Calu3 (cell line): ENCODE data around the gene CLEC4A. TPM values are rescaled to one million over a fixed set of nuclear protein-coding genes. Genes with fewer than 3 reads are reported as not detected.

Experiments used
- BruUV-seq: library from RNA; stranded (reverse); fragments of 400-500 nt; replicated peaks from 2 replicates; lab custom pipeline; 2021; lab: Mats Ljungman, UMichigan
- CTCF ChIA-PET: fragments of 300-600 bp; sonication (Branson Sonifier 250); formaldehyde crosslinking; loops from one replicate; lab custom pipeline; 2022; ENCODE audit warnings: antibody characterized with exemption; lab: Charles Lee
- DNase-seq: peaks from one replicate; pipeline ENCODE4 v3.0.0; 2022
- H3K27ac Mint-ChIP-seq: one replicate; pipeline ENCODE4 v1.8.0; 2022; ENCODE audit warnings: mixed read lengths; ENCODE audit not compliant: unreplicated experiment
- H3K27me3 Mint-ChIP-seq: one replicate; pipeline ENCODE4 v1.8.0; 2022; ENCODE audit warnings: mixed read lengths; ENCODE audit not compliant: unreplicated experiment
- H3K36me3 Mint-ChIP-seq: one replicate; pipeline ENCODE4 v1.8.0; 2022; ENCODE audit warnings: mild to moderate bottlenecking, moderate library complexity, mixed read lengths; ENCODE audit not compliant: insufficient read depth, unreplicated experiment
- H3K4me1 Mint-ChIP-seq: one replicate; pipeline ENCODE4 v1.8.0; 2022; ENCODE audit warnings: mild to moderate bottlenecking, low read depth, mixed read lengths; ENCODE audit not compliant: unreplicated experiment
- H3K4me3 Mint-ChIP-seq: one replicate; pipeline ENCODE4 v1.8.0; 2022; ENCODE audit warnings: mild to moderate bottlenecking, low read depth, moderate library complexity, mixed read lengths; ENCODE audit not compliant: unreplicated experiment
- H3K9me3 Mint-ChIP-seq: one replicate; pipeline ENCODE4 v1.8.0; 2022; ENCODE audit warnings: low read depth, mixed read lengths; ENCODE audit not compliant: unreplicated experiment
- intact Hi-C: fragments of 100-400 bp; cut with micrococcal nuclease; formaldehyde crosslinking; loops from one replicate; pipeline ENCODE4 v1.10.0; 2022; ENCODE audit not compliant: unreplicated experiment
- total RNA-seq: library from RNA; stranded (reverse); gene quantifications from 2 replicates; pipeline ENCODE4 v1.2.3, GENCODE V29; 2022
- TF ChIP-seq, protein P1 (sequence below): fragments of 200-600 bp; IDR thresholded peaks from one replicate; pipeline ENCODE4 v1.8.0; 2022; ENCODE audit warnings: antibody characterized with exemption; ENCODE audit not compliant: unreplicated experiment

The CLEC4A gene
- total RNA-seq, 1 experiment from 2014 or later = not detected

- Mint-ChIP-seq H3K4me1 (peaks cover 17% of the 10 kb centered on the region), H3K9me3 (no peaks in the 10 kb centered on the region), H3K27me3 (no peaks in the 10 kb centered on the region), H3K27ac (no peak overlapping the region), H3K4me3 (no peak overlapping the region), H3K36me3 (peaks cover 22% of the 10 kb centered on the region)
- no TSS peak for BruUV-seq
- CTCF ChIA-PET = interaction anchor here (0.6 to 1.7 kb wide), 8 partner anchors 11 to 246 kb away, joined by 3 to 6 read pairs (median 3); no protein-coding TSS in a partner anchor
- intact Hi-C loops = loop anchor here (1.0 to 5.0 kb wide), 2 partner anchors 32 to 41 kb away; no protein-coding TSS in a partner anchor
- TF ChIP-seq, protein P1, sequence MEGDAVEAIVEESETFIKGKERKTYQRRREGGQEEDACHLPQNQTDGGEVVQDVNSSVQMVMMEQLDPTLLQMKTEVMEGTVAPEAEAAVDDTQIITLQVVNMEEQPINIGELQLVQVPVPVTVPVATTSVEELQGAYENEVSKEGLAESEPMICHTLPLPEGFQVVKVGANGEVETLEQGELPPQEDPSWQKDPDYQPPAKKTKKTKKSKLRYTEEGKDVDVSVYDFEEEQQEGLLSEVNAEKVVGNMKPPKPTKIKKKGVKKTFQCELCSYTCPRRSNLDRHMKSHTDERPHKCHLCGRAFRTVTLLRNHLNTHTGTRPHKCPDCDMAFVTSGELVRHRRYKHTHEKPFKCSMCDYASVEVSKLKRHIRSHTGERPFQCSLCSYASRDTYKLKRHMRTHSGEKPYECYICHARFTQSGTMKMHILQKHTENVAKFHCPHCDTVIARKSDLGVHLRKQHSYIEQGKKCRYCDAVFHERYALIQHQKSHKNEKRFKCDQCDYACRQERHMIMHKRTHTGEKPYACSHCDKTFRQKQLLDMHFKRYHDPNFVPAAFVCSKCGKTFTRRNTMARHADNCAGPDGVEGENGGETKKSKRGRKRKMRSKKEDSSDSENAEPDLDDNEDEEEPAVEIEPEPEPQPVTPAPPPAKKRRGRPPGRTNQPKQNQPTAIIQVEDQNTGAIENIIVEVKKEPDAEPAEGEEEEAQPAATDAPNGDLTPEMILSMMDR = no peak
- DNase-seq = peak; percentile 58
Observed at GRCh38 chr12:8078398-8078797, 45.0 kb upstream of the CLEC4A start.

- Mint-ChIP-seq H3K4me3 (no peak overlapping the region), H3K9me3 (no peaks in the 10 kb centered on the region), H3K4me1 (peaks cover 20% of the 10 kb centered on the region), H3K36me3 (peaks cover 22% of the 10 kb centered on the region), H3K27me3 (no peaks in the 10 kb centered on the region), H3K27ac (no peak overlapping the region)
- CTCF ChIA-PET = interaction anchor here (0.6 to 1.7 kb wide), 6 partner anchors 11 to 219 kb away, joined by 3 to 6 read pairs (median 3); no protein-coding TSS in a partner anchor
- no peak for DNase-seq
- intact Hi-C loops = loop anchor here (1.0 to 5.0 kb wide), 2 partner anchors 33 to 42 kb away; no protein-coding TSS in a partner anchor
- no TSS peak for BruUV-seq
- TF ChIP-seq, protein P1 = no peak
Observed at GRCh38 chr12:8078916-8079315, 44.5 kb upstream of the CLEC4A start.

GRCh38 chr12:8080120-8080519, 43.3 kb upstream of the CLEC4A start:
- CTCF ChIA-PET = interaction anchor here (0.6 kb wide), 1 partner anchor 234 kb away, joined by 3 read pairs; no protein-coding TSS in a partner anchor
- Mint-ChIP-seq H3K36me3 (peaks cover 22% of the 10 kb centered on the region), H3K9me3 (no peaks in the 10 kb centered on the region), H3K27ac (no peak overlapping the region), H3K27me3 (no peaks in the 10 kb centered on the region), H3K4me1 (peaks cover 28% of the 10 kb centered on the region), H3K4me3 (no peak overlapping the region)
- no peak for DNase-seq
- intact Hi-C loops = no loop called here
- TF ChIP-seq, protein P1 = no peak
- BruUV-seq = no TSS peak

GRCh38 chr12:8081251-8081920, 42.0 kb upstream of the CLEC4A start:
- CTCF ChIA-PET = interaction anchor here (0.5 kb wide), 1 partner anchor 54 kb away, joined by 5 read pairs; no protein-coding TSS in a partner anchor
- H3K27me3 Mint-ChIP-seq = no peaks in the 10 kb centered on the region
- DNase-seq = peak; percentile 6
- peaks cover 22% of the 10 kb centered on the region for H3K36me3 Mint-ChIP-seq
- peak overlapping the region; percentile 91 for H3K4me3 Mint-ChIP-seq
- H3K9me3 Mint-ChIP-seq = no peaks in the 10 kb centered on the region
- TF ChIP-seq, protein P1 = no peak
- intact Hi-C loops = no loop called here
- TSS peak; percentile 97 for BruUV-seq
- H3K27ac Mint-ChIP-seq = peak overlapping the region; percentile 95
- H3K4me1 Mint-ChIP-seq = peaks cover 28% of the 10 kb centered on the region
